Endometrial microvascular endothelial cells (primary cell): ENCODE measurements around the gene SH3RF2. TPM values are rescaled to one million over a fixed set of nuclear protein-coding genes. Genes with fewer than 3 reads are reported as not detected.
"Not testable (repeated sequence)": the region's sequence is repeated elsewhere in the genome, so short reads cannot be mapped to it uniquely, and the experiment has no call there.

Experiments
- in situ Hi-C: cut with HindIII; loops from 2 replicates; pipeline ENCODE4 v1.10.0; 2017; ENCODE audit warnings: low sequenced_read_pairs, low pct_unique_long_range_greater_than_20kb; ENCODE audit errors: inconsistent ontology term
- total RNA-seq: library from RNA; depleted of rRNA; stranded (reverse); fragments of >200 nt; gene quantifications from one replicate; pipeline ENCODE4 v1.2.3, GENCODE V29; 2015; ENCODE audit errors: inconsistent ontology term

The SH3RF2 gene
- total RNA-seq, 1 donor from 2014 or later, result 0.65 TPM

DNA sequence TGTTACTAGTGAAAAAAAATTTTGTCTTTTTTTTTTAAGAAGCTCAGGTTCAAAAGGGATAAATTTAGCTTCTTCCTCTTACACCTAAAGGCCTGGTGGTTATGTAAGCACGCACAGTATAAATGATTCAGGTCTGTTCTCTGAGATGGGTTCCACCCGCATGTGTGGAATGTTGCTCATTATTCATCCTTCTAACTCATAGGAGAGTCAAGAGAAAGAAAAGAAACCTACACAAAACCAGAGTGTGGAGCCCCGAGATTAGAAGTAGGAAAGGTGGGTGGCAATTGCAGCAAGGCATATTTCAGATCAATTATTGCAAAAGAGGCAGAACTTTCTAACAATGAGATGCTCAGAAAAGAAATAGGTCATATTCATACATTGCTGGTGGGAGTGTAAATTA is 155.5 kb downstream of the SH3RF2 start:
- in situ Hi-C loops, result no loop called here

DNA sequence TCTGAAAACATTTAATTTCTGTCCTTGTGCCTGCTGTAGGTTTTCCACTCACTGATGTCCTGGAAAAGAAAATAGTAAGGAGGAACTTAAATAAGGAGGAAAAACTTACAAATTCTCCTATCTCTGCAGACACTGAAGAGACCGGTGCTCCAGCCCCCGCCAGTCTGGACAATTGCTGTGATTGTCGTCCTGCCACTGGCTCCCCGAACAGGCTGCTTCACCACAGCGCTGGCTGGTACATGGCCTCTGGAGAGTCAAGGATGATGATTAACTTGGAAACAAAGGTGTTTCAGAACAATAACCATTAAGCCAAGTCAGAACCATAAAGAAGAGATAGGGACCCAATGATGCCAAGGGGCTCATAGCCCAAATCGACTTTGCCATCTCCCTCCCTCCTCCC is 161.7 kb downstream of the SH3RF2 start:
- in situ Hi-C loops, result no loop called here

DNA sequence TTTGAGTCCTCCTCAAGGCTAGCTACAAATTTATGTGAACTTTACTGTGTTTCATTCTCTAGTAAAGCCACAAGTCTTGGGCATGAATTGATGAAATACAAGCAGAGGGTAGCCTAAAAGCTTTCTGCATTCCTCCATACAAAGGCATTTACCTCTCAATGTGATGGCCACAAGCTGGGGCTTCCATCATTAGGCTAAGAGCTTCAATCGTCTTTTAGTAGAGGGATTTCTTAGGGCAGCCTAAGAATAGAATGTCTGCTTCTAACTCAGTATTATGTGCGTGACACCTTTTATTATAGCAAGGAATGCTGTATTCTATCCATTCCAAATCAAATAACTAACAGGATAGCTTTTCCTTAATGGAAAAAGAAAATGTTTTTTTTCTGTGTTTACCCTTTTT is 165.3 kb downstream of the SH3RF2 start:
- in situ Hi-C loops, result no loop called here

DNA sequence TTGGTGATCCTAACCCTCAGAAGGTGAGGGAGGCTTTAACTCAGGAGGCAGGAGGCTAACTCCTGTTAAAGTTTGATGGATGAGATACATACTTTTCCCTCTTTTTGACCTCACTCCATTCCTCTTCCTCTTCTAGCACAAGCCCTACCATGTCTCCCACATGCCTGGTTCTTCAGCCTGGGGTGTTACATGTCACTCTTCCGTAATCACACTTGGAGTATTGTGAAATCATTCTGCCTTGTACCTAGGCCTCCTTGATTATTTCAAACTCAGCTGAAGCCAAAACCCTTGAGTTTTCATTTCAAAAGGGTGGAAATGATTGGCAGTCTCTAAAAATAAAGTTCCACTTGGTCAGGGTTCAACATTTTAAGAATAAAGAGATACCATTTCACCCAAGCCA is 167.2 kb downstream of the SH3RF2 start:
- in situ Hi-C loops, result no loop called here

DNA sequence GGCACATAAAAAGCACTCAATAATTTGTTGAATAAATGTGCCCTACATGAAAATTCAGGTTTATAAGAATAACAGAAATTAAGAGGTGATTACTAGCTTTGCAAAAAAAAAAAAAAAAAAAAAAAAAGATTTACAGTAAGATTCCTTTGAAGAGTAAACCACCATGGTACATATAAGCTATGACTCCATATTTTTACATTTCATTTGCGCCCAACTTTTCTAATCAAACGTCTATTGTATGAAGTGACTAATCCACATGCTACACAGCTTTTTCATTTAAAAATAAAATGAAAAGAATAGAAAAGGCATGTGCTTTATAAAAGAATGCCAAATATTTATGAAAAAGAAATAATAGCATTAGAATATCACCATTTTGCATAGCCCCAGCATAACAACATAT is 169.1 kb downstream of the SH3RF2 start, which contains the start of gene PLAC8L1:
PLAC8L1 (minus strand) TSS at position 101 of the 400 bp plus-strand sequence. CDS start 1,266 bp downstream, outside the sequence.
- in situ Hi-C loops, result no loop called here

DNA sequence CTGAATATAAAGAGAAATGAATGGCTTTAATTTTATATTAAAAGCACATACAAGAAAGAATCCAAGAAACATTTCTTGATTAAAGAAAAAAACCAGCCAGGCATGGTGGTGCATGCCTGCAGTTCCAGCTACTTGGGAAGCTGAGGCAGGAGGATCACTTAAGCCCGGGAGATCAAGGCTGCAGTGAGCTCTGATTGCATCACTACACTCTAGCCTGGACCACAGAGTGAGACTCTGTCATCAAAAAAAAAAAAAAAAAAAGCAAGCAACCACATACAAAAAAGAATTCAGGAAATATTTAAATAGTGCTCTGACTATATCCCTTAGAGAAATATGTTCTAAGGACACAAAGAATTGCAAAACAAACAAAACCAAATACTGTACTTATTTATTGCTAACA is 171.5 kb downstream of the SH3RF2 start:
- in situ Hi-C loops, result no loop called here

DNA sequence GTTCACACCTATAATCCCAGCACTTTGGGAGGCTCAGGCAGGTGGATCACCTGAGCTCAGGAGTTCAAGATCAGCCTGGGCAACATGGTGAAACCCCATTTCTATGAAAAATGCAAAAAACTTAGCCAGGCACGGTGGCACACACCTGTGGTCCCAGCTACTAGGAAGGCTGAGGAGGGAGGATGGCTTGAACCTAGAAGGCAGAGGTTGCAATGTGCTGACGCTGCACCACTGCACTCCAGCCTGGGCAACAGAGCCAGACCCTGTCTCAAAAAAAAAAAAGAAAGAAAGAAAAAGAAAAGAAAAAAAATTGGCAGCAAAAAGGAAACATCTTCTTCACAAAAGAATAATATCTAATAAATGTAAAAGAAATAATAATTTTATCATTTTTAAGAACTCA is 172.5 kb downstream of the SH3RF2 start:
- in situ Hi-C loops, result not testable (repeated sequence)

DNA sequence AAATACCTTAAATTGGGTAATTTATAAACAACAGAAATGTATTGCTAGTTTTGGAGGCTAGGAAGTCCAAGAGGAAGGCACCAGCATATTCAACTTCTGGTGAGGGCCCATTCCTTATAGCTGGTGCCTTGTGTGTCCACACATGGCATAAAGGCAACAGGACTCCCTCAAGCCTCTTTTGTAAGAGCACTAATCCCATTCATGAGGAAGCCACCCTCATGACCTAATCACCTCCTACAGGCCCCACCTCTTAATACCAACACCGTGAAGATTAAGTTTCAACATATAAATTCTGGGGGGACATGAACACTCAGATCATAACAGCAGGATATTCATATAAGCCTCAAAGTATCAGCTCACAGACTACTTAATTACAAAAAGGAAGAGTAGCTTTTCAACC is 173.0 kb downstream of the SH3RF2 start:
- in situ Hi-C loops, result no loop called here

DNA sequence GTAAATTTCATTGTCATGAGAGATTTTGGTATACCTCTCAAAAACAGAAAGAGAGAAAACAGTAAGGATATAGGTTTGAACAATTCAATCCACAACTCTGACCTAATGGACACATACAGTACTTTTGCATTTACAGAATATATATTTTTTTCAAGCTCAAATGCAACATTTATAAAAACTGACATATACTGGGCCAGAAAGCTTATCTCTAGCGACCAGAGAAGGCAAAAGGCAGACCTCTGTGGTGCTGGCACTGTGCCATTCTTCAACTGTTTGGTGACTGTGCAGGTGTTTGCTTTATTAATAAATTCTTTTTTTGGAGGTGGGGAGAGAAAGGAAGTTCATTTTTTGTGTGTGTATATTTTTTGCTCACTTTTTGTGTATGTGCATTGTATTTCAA is 175.0 kb downstream of the SH3RF2 start:
- in situ Hi-C loops, result no loop called here

DNA sequence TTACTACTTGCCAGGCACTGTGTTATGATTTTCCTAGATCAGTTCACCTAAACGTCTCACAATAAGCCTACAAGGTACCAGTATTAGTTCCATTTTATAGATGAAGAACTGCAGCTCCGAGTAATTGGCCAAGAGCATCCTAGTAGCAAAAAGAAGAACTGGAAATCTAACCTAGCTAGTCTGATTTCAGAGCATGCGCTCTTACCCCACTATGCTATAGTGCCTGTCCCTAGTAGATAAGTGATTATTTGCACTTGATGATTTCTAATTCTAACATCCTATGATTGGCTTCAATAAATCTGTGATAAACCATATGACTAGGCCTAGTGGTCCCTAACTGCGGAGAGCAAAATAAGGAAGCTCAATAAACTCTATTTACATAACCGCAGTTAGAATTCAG is 176.1 kb downstream of the SH3RF2 start:
- in situ Hi-C loops, result no loop called here

Other genes starting within 250 kb of the SH3RF2 start
- gene PRELID2, start 101.2 kb upstream of the SH3RF2 start, total RNA-seq, result 3.7 TPM
- not detected for gene GRXCR2, start 63.6 kb upstream of the SH3RF2 start, total RNA-seq
- not detected for gene PLAC8L1, start 169.0 kb downstream of the SH3RF2 start, total RNA-seq
- gene LARS1, start 246.1 kb downstream of the SH3RF2 start, total RNA-seq, result 93.0 TPM